HEK293T (cell line): ENCODE data around the gene UBE2G2.

ENCODE experiments used
- CTCF ChIA-PET: fragments of 350-600 bp; formaldehyde crosslinking; extraction: SDS; loops from one replicate; lab custom pipeline; 2021; ENCODE audit warnings: antibody characterized with exemption, inconsistent platforms; lab: Yijun Ruan, JAX
- POLR2A ChIA-PET: fragments of 350-600 bp; formaldehyde crosslinking; extraction: SDS; loops from one replicate; lab custom pipeline; 2020; ENCODE audit warnings: antibody characterized with exemption, inconsistent platforms; lab: Yijun Ruan, JAX
- DNase-seq: peaks from one replicate; pipeline ENCODE4 v3.0.0; 2012; ENCODE audit warnings: mixed read lengths; ENCODE audit errors: extremely low spot score
- ARNT ChIP-seq: fragments of 450-650 bp; IDR thresholded peaks from 2 replicates; pipeline ENCODE4 v1.6.1; 2017; ENCODE audit warnings: mild to moderate bottlenecking
- BHLHE40 ChIP-seq: fragments of 450-650 bp; IDR thresholded peaks from 2 replicates; pipeline ENCODE4 v1.6.1; 2016; ENCODE audit warnings: mild to moderate bottlenecking, moderate library complexity, borderline replicate concordance
- CTBP1 ChIP-seq: fragments of 450-650 bp; IDR thresholded peaks from 2 replicates; pipeline ENCODE4 v1.6.1; 2016; ENCODE audit warnings: borderline replicate concordance
- ELF4 ChIP-seq: fragments of 450-650 bp; IDR thresholded peaks from 2 replicates; pipeline ENCODE4 v1.6.1; 2017; ENCODE audit warnings: antibody characterized with exemption
- FOXA1 ChIP-seq: fragments of 450-650 bp; IDR thresholded peaks from 2 replicates; pipeline ENCODE4 v1.6.1; 2016; ENCODE audit warnings: mild to moderate bottlenecking
- FOXK2 ChIP-seq: fragments of 450-650 bp; IDR thresholded peaks from 2 replicates; pipeline ENCODE4 v1.6.1; 2016; ENCODE audit warnings: mild to moderate bottlenecking
- FOXM1 ChIP-seq: fragments of 450-650 bp; IDR thresholded peaks from 2 replicates; pipeline ENCODE4 v1.6.1; 2017; ENCODE audit warnings: mild to moderate bottlenecking, borderline replicate concordance
- HDGF ChIP-seq: fragments of 450-650 bp; IDR thresholded peaks from 2 replicates; pipeline ENCODE4 v1.6.1; 2017; ENCODE audit warnings: antibody characterized with exemption, borderline replicate concordance
- L3MBTL2 ChIP-seq: fragments of 450-650 bp; conservative IDR thresholded peaks from 2 replicates; pipeline ENCODE4 v1.6.1; 2016; ENCODE audit warnings: mild to moderate bottlenecking
- LEF1 ChIP-seq: fragments of 450-650 bp; IDR thresholded peaks from 2 replicates; pipeline ENCODE4 v1.6.1; 2017; ENCODE audit warnings: mild to moderate bottlenecking, borderline replicate concordance
- NFRKB ChIP-seq: fragments of 450-650 bp; IDR thresholded peaks from 2 replicates; pipeline ENCODE4 v1.6.1; 2016; ENCODE audit warnings: mild to moderate bottlenecking, moderate library complexity
- PKNOX1 ChIP-seq: fragments of 450-650 bp; IDR thresholded peaks from 2 replicates; pipeline ENCODE4 v1.6.1; 2016
- SP1 ChIP-seq: fragments of 450-650 bp; IDR thresholded peaks from 2 replicates; pipeline ENCODE4 v1.6.1; 2017
- SUZ12 ChIP-seq: fragments of 450-650 bp; IDR thresholded peaks from 2 replicates; pipeline ENCODE4 v1.6.1; 2016; ENCODE audit warnings: mild to moderate bottlenecking
- TARDBP ChIP-seq: fragments of 450-650 bp; IDR thresholded peaks from 2 replicates; pipeline ENCODE4 v1.6.1; 2016
- ZNF384 ChIP-seq: fragments of 450-650 bp; IDR thresholded peaks from 2 replicates; pipeline ENCODE4 v1.6.1; 2016

The UBE2G2 gene

GRCh38 chr21:44779417-44780136, 22.0 kb downstream of the UBE2G2 start:
- no peak for TF ChIP-seq HDGF
- TF ChIP-seq ZNF384 = no peak
- DNase-seq = no peak
- CTCF ChIA-PET = interaction anchor here (0.6 kb wide), 1 partner anchor 25 kb away, joined by 4 read pairs; no protein-coding TSS in a partner anchor
- POLR2A ChIA-PET = no interaction called here

GRCh38 chr21:44778983-44779382, 22.6 kb downstream of the UBE2G2 start:
- ChIA-PET POLR2A (no interaction called here), CTCF (interaction anchor here (0.6 kb wide), 1 partner anchor 24 kb away, joined by 4 read pairs; no protein-coding TSS in a partner anchor)
- no peak for TF ChIP-seq ARNT
- TF ChIP-seq NFRKB = no peak
- no peak for TF ChIP-seq SP1
- TF ChIP-seq FOXA1 = no peak
- no peak for TF ChIP-seq HDGF
- no peak for TF ChIP-seq FOXK2
- TF ChIP-seq TARDBP = no peak
- no peak for TF ChIP-seq SUZ12
- TF ChIP-seq FOXM1 = no peak
- no peak for TF ChIP-seq CTBP1
- no peak for TF ChIP-seq ZNF384
- no peak for TF ChIP-seq ELF4
- TF ChIP-seq PKNOX1 = no peak
- TF ChIP-seq L3MBTL2 = no peak
- TF ChIP-seq BHLHE40 = no peak
- TF ChIP-seq LEF1 = no peak
- no peak for DNase-seq

GRCh38 chr21:44778499-44778911, 23.1 kb downstream of the UBE2G2 start:
- TF ChIP-seq LEF1 (no peak), SP1 (no peak), HDGF (no peak), PKNOX1 (no peak), ZNF384 (no peak), TARDBP (no peak), L3MBTL2 (no peak), FOXM1 (no peak), ARNT (no peak), ELF4 (no peak), SUZ12 (no peak), NFRKB (no peak), FOXA1 (no peak), CTBP1 (no peak), BHLHE40 (no peak), FOXK2 (no peak)
- DNase-seq = no peak
- CTCF ChIA-PET = no interaction called here
- POLR2A ChIA-PET = no interaction called here

GRCh38 chr21:44778094-44778493, 23.5 kb downstream of the UBE2G2 start:
- TF ChIP-seq FOXA1 (no peak), SP1 (no peak), HDGF (no peak), NFRKB (no peak), PKNOX1 (no peak), TARDBP (no peak), SUZ12 (no peak), L3MBTL2 (no peak), ELF4 (no peak), LEF1 (no peak), BHLHE40 (no peak), CTBP1 (no peak), ZNF384 (no peak), FOXM1 (no peak), FOXK2 (no peak), ARNT (no peak)
- ChIA-PET POLR2A (no interaction called here), CTCF (no interaction called here)
- DNase-seq = no peak

- DNase-seq = no peak
- no peak for TF ChIP-seq ARNT
- TF ChIP-seq ZNF384 = no peak
- no peak for TF ChIP-seq FOXA1
- TF ChIP-seq PKNOX1 = no peak
- no peak for TF ChIP-seq NFRKB
- TF ChIP-seq L3MBTL2 = no peak
- TF ChIP-seq LEF1 = no peak
- no peak for TF ChIP-seq BHLHE40
- TF ChIP-seq FOXK2 = no peak
- no peak for TF ChIP-seq ELF4
- no peak for TF ChIP-seq SP1
- TF ChIP-seq HDGF = no peak
- no peak for TF ChIP-seq CTBP1
- TF ChIP-seq FOXM1 = no peak
- TF ChIP-seq TARDBP = no peak
- no peak for TF ChIP-seq SUZ12
- CTCF ChIA-PET = no interaction called here
- POLR2A ChIA-PET = no interaction called here
Observed at GRCh38 chr21:44774972-44775371, 26.6 kb downstream of the UBE2G2 start.

- TF ChIP-seq TARDBP = no peak
- TF ChIP-seq ARNT = no peak
- TF ChIP-seq BHLHE40 = no peak
- TF ChIP-seq NFRKB = no peak
- no peak for TF ChIP-seq ZNF384
- TF ChIP-seq SUZ12 = no peak
- no peak for TF ChIP-seq FOXM1
- no peak for TF ChIP-seq LEF1
- no peak for TF ChIP-seq HDGF
- TF ChIP-seq FOXA1 = no peak
- no peak for DNase-seq
- POLR2A ChIA-PET = no interaction called here
- CTCF ChIA-PET = no interaction called here
Observed at GRCh38 chr21:44773291-44773932, 28.2 kb downstream of the UBE2G2 start.
